Karpas-422 (cell line): ENCODE results near the gene SMOC1. TPM values are rescaled to one million over a fixed set of nuclear protein-coding genes. Genes with fewer than 3 reads are reported as not detected.

Source experiments
- DNase-seq: peaks from one replicate; pipeline ENCODE4 v3.0.0-alpha.2; 2015
- H2AFZ ChIP-seq: fragments of 200-600 bp; sonication (generic); 2 replicates; pipeline ENCODE4 v1.6.1; 2014; ENCODE audit warnings: antibody characterized with exemption, low read length, mixed read lengths
- H3K27ac ChIP-seq: fragments of 200-600 bp; sonication (generic); 2 replicates; pipeline ENCODE4 v1.5.1; 2014; ENCODE audit warnings: mild to moderate bottlenecking, low read length, moderate library complexity
- H3K27me3 ChIP-seq: fragments of 200-600 bp; sonication (generic); 2 replicates; pipeline ENCODE4 v1.6.1; 2014; ENCODE audit warnings: low read length, mixed read lengths
- H3K36me3 ChIP-seq: fragments of 200-600 bp; sonication (generic); 2 replicates; pipeline ENCODE4 v1.6.1; 2014; ENCODE audit warnings: low read length, mixed read lengths; ENCODE audit not compliant: insufficient read depth
- H3K4me1 ChIP-seq: fragments of 200-600 bp; sonication (generic); 2 replicates; pipeline ENCODE4 v1.6.1; 2014; ENCODE audit warnings: mild to moderate bottlenecking, low read length, mixed read lengths
- H3K4me2 ChIP-seq: fragments of 200-600 bp; sonication (generic); 2 replicates; pipeline ENCODE4 v1.6.1; 2014; ENCODE audit warnings: low read length, low read depth, mild to moderate bottlenecking; ENCODE audit not compliant: poor library complexity, severe bottlenecking
- H3K4me3 ChIP-seq: fragments of 200-600 bp; sonication (generic); 2 replicates; pipeline ENCODE4 v1.5.1; 2014; ENCODE audit warnings: mild to moderate bottlenecking, antibody characterized with exemption, low read length, mixed read lengths
- H3K79me2 ChIP-seq: fragments of 200-600 bp; sonication (generic); 2 replicates; pipeline ENCODE4 v1.6.1; 2014; ENCODE audit warnings: mild to moderate bottlenecking, low read length, mixed read lengths
- H3K9ac ChIP-seq: fragments of 200-600 bp; sonication (generic); 2 replicates; pipeline ENCODE4 v1.6.0; 2014; ENCODE audit warnings: low read length
- H3K9me2 ChIP-seq: fragments of 200-600 bp; sonication (generic), shearing (Covaris generic); replicated peaks from 2 replicates; pipeline ENCODE4 v1.6.0; 2014; ENCODE audit warnings: mild to moderate bottlenecking, low read length, moderate library complexity; ENCODE audit not compliant: insufficient read depth
- H3K9me3 ChIP-seq: fragments of 300-700, 200-600 bp; sonication (generic); 2 replicates; pipeline ENCODE4 v1.6.1; 2014; ENCODE audit warnings: low read length, mixed read lengths
- H4K20me1 ChIP-seq: fragments of 200-600 bp; sonication (generic); 2 replicates; pipeline ENCODE4 v1.6.1; 2014; ENCODE audit warnings: mild to moderate bottlenecking, antibody characterized with exemption, low read length, low read depth; ENCODE audit not compliant: insufficient read depth
- total RNA-seq: library from RNA; depleted of rRNA; stranded (reverse); fragments of >200 nt; shearing (Covaris generic); gene quantifications from 2 replicates; pipeline ENCODE4 v1.2.3, GENCODE V29; 2014; ENCODE audit warnings: low replicate concordance

The SMOC1 gene
- total RNA-seq, 1 experiment from 2014 or later: not detected

DNA sequence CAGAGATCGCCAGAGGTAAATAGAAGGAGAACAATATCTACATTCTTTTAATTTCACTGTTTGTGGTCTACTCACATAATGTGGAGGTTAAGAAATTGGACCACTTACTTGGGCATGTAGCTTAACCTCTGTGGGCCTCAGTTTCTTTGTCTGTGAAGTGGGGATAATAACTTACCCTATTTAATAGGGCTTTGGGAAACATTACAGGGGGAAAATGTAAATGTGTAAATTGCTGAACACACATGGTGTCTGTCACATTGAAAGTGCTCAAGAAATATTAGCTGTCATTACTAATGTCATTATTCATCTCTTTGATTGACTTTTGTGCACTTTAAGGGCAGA lies 169.1 kb downstream of the SMOC1 start:
- Histone ChIP-seq H2AFZ (no peak overlapping the region), H3K4me2 (no peak overlapping the region), H3K27me3 (no peaks in the 10 kb centered on the region), H3K9me3 (no peaks in the 10 kb centered on the region), H3K4me3 (no peak overlapping the region), H3K4me1 (peaks cover 4% of the 10 kb centered on the region), H3K36me3 (no peaks in the 10 kb centered on the region), H3K9me2 (no peaks in the 10 kb centered on the region), H4K20me1 (no peaks in the 10 kb centered on the region), H3K79me2 (no peaks in the 10 kb centered on the region), H3K9ac (no peak overlapping the region), H3K27ac (no peak overlapping the region)
- no peak for DNase-seq

DNA sequence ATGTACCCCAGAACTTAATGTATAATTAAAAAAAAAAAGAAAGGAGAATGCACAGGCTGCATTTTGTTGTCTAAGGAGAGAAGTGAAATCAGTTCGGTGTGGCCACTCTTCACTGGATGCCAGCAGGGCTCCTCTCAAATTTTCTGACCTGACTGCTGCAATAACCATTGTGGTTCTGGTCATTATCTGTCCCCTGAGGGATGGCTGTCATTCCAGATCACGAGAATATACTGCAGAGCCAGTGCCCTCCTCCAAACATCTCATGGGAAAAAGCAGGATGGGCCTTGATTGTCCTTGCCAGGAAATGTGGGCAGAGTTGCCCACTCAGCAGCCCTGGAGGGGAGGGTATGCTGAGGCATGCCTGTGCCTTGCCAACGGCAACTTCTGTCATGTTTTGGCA lies 170.4 kb downstream of the SMOC1 start:
- Histone ChIP-seq H3K4me1 (peaks cover 4% of the 10 kb centered on the region), H3K9me3 (no peaks in the 10 kb centered on the region), H3K79me2 (no peaks in the 10 kb centered on the region), H3K9ac (no peak overlapping the region), H3K27me3 (no peaks in the 10 kb centered on the region), H2AFZ (no peak overlapping the region), H3K36me3 (no peaks in the 10 kb centered on the region), H4K20me1 (no peaks in the 10 kb centered on the region), H3K4me3 (no peak overlapping the region), H3K4me2 (no peak overlapping the region), H3K27ac (no peak overlapping the region), H3K9me2 (no peaks in the 10 kb centered on the region)
- no peak for DNase-seq

DNA sequence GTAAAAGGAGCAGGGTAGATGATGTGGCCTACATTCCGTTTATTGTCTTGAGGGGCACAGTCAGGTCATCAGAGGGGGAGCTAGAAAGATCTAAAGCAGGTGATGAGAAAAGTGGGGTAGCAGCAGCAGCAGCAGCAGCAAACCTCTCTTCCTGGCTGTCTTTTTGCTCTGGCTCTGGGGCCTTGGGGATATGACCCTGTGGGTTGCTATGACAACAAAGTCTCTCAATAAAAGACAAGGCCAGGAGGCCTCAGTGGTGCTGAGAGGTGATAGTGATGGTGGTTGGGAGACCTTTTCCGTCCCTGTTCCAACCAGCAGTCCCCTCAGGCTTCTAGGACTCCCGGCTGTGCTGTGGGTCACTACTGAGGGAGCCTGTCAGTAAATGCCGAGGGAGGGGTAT lies 170.9 kb downstream of the SMOC1 start:
- H4K20me1 ChIP-seq: no peaks in the 10 kb centered on the region
- H3K4me1 ChIP-seq: peaks cover 4% of the 10 kb centered on the region
- H3K27me3 ChIP-seq: no peaks in the 10 kb centered on the region
- no peak overlapping the region for H2AFZ ChIP-seq
- no peaks in the 10 kb centered on the region for H3K36me3 ChIP-seq
- no peaks in the 10 kb centered on the region for H3K9me3 ChIP-seq
- no peak overlapping the region for H3K9ac ChIP-seq
- no peak overlapping the region for H3K27ac ChIP-seq
- no peak for DNase-seq
- no peak overlapping the region for H3K4me3 ChIP-seq
- H3K9me2 ChIP-seq: no peaks in the 10 kb centered on the region
- H3K4me2 ChIP-seq: no peak overlapping the region
- H3K79me2 ChIP-seq: no peaks in the 10 kb centered on the region

DNA sequence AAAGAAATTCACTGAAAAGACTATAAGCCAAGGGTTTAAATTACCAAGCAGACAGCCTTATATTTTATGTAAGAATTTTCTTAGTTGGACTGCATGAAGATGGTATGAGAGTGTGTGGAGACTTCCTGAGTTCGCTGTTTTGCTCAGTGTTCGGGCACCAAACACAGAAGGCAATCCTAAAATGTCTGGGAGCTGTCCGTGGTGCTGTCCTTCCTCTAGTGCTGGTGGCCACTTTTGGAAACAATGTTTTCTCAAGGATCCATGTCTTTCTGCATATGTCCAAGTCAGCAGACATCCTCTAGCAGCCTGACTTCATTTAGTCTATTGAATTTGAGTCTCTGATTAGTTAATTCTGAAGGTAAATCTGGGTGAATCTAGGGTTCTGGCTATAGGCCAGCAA lies 173.8 kb downstream of the SMOC1 start:
- Histone ChIP-seq H2AFZ (no peak overlapping the region), H3K9me2 (no peaks in the 10 kb centered on the region), H3K4me3 (no peak overlapping the region), H4K20me1 (no peaks in the 10 kb centered on the region), H3K9ac (no peak overlapping the region), H3K79me2 (no peaks in the 10 kb centered on the region), H3K27me3 (no peaks in the 10 kb centered on the region), H3K27ac (no peak overlapping the region), H3K9me3 (no peaks in the 10 kb centered on the region), H3K4me1 (no peaks in the 10 kb centered on the region), H3K4me2 (no peak overlapping the region), H3K36me3 (no peaks in the 10 kb centered on the region)
- DNase-seq: peak; percentile 67

DNA sequence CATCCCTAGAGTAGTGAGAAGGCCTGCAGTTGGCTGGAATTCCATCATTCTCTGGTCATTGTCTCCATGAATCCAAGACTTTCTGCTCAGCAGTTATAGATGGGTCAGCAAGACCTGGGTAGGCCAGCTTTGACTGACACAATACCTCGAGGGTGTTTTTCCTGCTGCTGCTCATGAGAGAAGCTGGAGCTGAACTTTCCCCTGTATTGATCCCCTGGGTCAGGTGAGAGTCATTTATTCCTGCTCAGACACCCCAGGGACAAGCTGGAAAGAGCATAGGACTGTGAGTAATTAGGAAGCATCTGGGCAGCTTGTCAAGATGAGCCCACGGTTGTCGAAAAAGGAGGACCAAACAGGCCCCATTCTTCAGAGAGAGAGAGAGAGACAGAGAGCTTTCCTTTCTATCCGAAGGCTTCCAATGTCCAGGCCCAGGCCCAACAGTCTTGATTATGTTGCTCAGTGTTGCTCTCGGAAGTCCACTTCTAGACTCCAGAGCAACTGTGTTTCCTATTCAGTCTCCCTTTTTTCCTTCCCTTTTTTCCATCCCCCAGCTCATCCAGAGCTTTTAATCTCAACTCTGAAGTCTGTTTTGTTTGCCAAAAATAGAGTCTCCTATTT lies 178.4 kb downstream of the SMOC1 start:
- no peak overlapping the region for H3K9ac ChIP-seq
- H3K36me3 ChIP-seq: no peaks in the 10 kb centered on the region
- no peaks in the 10 kb centered on the region for H4K20me1 ChIP-seq
- H3K4me2 ChIP-seq: no peak overlapping the region
- no peak overlapping the region for H3K4me3 ChIP-seq
- H3K27me3 ChIP-seq: no peaks in the 10 kb centered on the region
- no peaks in the 10 kb centered on the region for H3K4me1 ChIP-seq
- no peak overlapping the region for H2AFZ ChIP-seq
- H3K27ac ChIP-seq: no peak overlapping the region
- H3K9me3 ChIP-seq: no peaks in the 10 kb centered on the region
- no peaks in the 10 kb centered on the region for H3K9me2 ChIP-seq
- no peaks in the 10 kb centered on the region for H3K79me2 ChIP-seq
- DNase-seq: no peak

DNA sequence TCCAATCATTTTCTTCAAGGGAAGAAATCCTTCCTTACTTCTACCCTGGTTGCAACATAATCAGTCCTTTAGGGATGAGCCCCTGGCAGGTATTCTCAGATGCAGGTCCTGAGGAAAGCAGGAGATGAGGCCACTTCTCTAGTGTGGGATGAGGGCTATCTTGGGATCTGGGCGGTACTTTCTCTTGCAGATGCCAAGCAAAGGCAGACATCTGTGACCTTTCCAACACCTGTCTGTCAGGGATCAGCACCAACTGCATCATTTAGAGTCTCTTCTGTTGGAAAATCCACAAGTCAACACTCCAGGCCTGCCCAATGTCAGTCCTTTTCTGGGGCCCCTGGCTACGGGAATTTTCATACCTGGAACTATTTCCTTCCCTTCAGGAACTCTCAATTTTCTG lies 180.3 kb downstream of the SMOC1 start:
- no peaks in the 10 kb centered on the region for H3K79me2 ChIP-seq
- no peak overlapping the region for H3K4me3 ChIP-seq
- no peaks in the 10 kb centered on the region for H3K9me2 ChIP-seq
- no peaks in the 10 kb centered on the region for H3K9me3 ChIP-seq
- H3K27me3 ChIP-seq: no peaks in the 10 kb centered on the region
- H3K36me3 ChIP-seq: no peaks in the 10 kb centered on the region
- no peak overlapping the region for H2AFZ ChIP-seq
- H3K27ac ChIP-seq: no peak overlapping the region
- H4K20me1 ChIP-seq: no peaks in the 10 kb centered on the region
- H3K4me1 ChIP-seq: no peaks in the 10 kb centered on the region
- no peak overlapping the region for H3K4me2 ChIP-seq
- H3K9ac ChIP-seq: no peak overlapping the region
- no peak for DNase-seq

DNA sequence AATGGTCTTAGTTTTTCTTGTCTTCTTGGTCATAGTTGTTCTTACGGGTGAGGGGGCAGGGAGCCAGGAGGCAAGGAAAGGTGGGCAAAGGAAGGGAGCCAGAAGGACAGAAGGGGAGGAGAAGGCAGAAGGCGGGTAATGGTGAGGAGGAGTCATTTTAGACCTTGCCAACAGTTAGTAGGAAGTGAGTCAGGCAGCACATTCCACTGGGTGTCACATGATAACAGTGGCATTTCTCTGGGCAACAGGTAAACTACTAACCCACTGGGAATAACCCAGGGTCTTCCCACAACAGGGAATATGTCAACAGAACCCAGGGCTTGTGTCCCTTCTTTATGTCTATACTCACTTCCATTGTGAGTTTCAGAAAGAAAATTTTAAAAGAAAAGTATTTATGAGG lies 181.9 kb downstream of the SMOC1 start:
- DNase-seq: no peak
- no peaks in the 10 kb centered on the region for H3K4me1 ChIP-seq
- no peaks in the 10 kb centered on the region for H3K9me2 ChIP-seq
- no peak overlapping the region for H3K4me3 ChIP-seq
- H3K4me2 ChIP-seq: no peak overlapping the region
- no peaks in the 10 kb centered on the region for H3K79me2 ChIP-seq
- H3K9ac ChIP-seq: no peak overlapping the region
- H3K9me3 ChIP-seq: no peaks in the 10 kb centered on the region
- no peak overlapping the region for H2AFZ ChIP-seq
- H3K27ac ChIP-seq: no peak overlapping the region
- no peaks in the 10 kb centered on the region for H4K20me1 ChIP-seq
- H3K36me3 ChIP-seq: no peaks in the 10 kb centered on the region
- H3K27me3 ChIP-seq: no peaks in the 10 kb centered on the region

DNA sequence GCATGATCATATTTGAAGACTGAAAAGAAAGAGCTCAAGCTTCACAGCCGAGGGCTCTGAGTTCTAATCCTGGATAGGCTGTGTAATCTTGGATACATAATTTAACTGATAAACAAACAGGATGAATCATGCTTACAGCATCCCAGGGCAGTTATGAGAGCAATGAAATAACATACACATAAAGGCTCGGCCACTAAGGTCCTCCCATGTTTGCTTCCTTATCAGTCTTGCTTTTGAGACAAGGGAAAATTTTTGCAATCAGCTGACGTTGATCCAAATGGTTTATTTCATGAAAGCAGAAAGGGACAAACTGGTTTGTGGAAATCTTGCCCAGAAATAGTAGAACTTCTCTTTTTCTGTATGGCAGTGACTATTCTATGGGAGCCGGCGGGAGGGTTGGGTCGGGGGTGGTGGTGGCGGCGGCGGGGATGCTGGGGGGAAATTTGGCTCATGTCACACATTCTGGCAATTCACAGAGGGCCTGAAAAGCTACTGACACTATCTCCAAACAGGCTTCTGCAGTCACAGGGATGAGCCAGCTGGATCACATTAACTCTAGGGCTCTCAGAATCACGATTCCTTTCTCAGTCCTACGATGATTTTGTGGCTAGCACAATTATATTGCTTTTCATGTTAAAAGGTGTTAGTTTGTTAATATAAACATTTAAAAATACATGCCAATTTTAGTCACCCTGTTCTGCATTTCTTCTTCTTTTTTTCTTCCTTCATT lies 185.1 kb downstream of the SMOC1 start:
- no peaks in the 10 kb centered on the region for H4K20me1 ChIP-seq
- H3K27ac ChIP-seq: no peak overlapping the region
- H3K9ac ChIP-seq: no peak overlapping the region
- no peaks in the 10 kb centered on the region for H3K27me3 ChIP-seq
- no peaks in the 10 kb centered on the region for H3K4me1 ChIP-seq
- no peak overlapping the region for H3K4me3 ChIP-seq
- no peaks in the 10 kb centered on the region for H3K9me2 ChIP-seq
- H3K36me3 ChIP-seq: no peaks in the 10 kb centered on the region
- no peak overlapping the region for H2AFZ ChIP-seq
- H3K9me3 ChIP-seq: no peaks in the 10 kb centered on the region
- no peak for DNase-seq
- no peaks in the 10 kb centered on the region for H3K79me2 ChIP-seq
- H3K4me2 ChIP-seq: no peak overlapping the region
